Brain microvascular endothelial cell (primary cell): ENCODE data around the gene ZNF277.

Source experiments
- DNase-seq: peaks from one replicate; pipeline ENCODE4 v3.0.0-alpha.2; 2020
- H3K27ac ChIP-seq: fragments of 250-450 bp; sonication (Bioruptor Pico); 2 replicates; pipeline ENCODE4 v1.5.1; 2020; ENCODE audit warnings: mild to moderate bottlenecking, moderate library complexity
- H3K27me3 ChIP-seq: fragments of 250-450 bp; sonication (Bioruptor Pico); replicated peaks from 2 replicates; pipeline ENCODE4 v1.5.1; 2020; ENCODE audit warnings: mild to moderate bottlenecking
- H3K36me3 ChIP-seq: fragments of 250-450 bp; sonication (Bioruptor Pico); replicated peaks from 2 replicates; pipeline ENCODE4 v1.5.1; 2020; ENCODE audit warnings: mild to moderate bottlenecking
- H3K4me3 ChIP-seq: 2 replicates; pipeline ENCODE4 v1.5.1; 2011; ENCODE audit warnings: low read depth, mild to moderate bottlenecking, control low read depth, low read length, moderate library complexity
- in situ Hi-C: cut with HindIII; loops from 2 replicates; pipeline ENCODE4 v1.10.0; 2017; ENCODE audit warnings: low sequenced_read_pairs, low pct_ligation_motif_present
- TF ChIP-seq, protein P1 (sequence below): IDR thresholded peaks from 2 replicates; pipeline ENCODE4 v1.5.1; 2011; ENCODE audit warnings: low read depth, mild to moderate bottlenecking, moderate library complexity, low read length, control low read depth, inconsistent platforms; ENCODE audit errors: missing control alignments

The ZNF277 gene

DNA sequence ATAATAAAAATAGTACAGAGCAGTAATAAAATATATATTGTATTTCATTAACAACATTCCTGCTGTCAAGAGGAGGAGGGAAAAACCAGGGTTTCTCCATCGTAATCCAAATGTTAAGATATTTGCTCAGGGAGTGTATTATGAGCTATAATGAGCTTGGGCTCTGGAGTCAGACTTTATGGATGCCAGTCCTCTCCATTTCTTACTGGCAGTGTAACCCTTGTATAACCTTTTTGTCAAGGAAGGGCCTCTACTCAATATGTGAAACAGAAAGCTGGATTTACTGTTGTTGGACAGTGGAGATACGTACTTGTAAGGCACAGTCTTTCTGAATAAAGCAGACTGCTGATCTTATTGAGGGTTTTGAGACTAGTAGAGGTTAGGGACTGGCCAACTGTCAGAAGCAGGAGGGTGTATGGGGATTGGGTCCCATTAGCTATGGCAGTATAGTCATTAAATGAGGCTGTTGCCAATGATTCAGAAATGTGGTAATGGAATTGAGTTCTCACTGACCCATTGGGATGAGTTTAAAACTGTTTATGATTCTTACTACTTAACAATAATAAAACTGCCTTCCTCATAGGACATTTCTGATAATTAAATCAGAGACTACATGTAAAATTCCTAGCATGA is 56.5 kb downstream of the ZNF277 start:
- TF ChIP-seq, protein P1, sequence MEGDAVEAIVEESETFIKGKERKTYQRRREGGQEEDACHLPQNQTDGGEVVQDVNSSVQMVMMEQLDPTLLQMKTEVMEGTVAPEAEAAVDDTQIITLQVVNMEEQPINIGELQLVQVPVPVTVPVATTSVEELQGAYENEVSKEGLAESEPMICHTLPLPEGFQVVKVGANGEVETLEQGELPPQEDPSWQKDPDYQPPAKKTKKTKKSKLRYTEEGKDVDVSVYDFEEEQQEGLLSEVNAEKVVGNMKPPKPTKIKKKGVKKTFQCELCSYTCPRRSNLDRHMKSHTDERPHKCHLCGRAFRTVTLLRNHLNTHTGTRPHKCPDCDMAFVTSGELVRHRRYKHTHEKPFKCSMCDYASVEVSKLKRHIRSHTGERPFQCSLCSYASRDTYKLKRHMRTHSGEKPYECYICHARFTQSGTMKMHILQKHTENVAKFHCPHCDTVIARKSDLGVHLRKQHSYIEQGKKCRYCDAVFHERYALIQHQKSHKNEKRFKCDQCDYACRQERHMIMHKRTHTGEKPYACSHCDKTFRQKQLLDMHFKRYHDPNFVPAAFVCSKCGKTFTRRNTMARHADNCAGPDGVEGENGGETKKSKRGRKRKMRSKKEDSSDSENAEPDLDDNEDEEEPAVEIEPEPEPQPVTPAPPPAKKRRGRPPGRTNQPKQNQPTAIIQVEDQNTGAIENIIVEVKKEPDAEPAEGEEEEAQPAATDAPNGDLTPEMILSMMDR, result no peak
- in situ Hi-C loops, result no loop called here
- H3K4me3 ChIP-seq, result no peak overlapping the region
- DNase-seq, result no peak
- no peaks in the 10 kb centered on the region for H3K36me3 ChIP-seq
- no peak overlapping the region for H3K27ac ChIP-seq
- H3K27me3 ChIP-seq, result no peaks in the 10 kb centered on the region

DNA sequence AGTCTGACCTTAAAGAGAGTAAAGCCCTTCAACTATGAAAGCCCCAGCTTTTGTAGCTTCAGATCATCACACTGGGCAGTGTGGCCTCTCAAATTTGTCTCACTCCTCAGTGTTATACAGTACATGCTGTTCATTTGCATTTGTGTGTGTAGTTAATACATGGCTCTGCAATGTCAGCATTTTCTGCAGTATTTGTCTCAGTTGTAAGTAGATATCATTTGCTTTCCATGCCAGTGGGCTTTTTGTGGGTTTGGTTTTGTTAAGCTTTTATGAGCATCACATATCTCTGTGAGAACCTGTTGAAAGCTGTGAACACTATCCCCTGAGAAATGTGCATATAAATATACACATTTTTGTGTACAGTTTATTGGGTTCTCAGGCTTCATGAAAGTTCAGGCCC is 57.0 kb downstream of the ZNF277 start:
- no peaks in the 10 kb centered on the region for H3K27me3 ChIP-seq
- no peak overlapping the region for H3K4me3 ChIP-seq
- in situ Hi-C loops, result no loop called here
- no peak for DNase-seq
- H3K36me3 ChIP-seq, result no peaks in the 10 kb centered on the region
- TF ChIP-seq, protein P1, result no peak
- no peak overlapping the region for H3K27ac ChIP-seq

DNA sequence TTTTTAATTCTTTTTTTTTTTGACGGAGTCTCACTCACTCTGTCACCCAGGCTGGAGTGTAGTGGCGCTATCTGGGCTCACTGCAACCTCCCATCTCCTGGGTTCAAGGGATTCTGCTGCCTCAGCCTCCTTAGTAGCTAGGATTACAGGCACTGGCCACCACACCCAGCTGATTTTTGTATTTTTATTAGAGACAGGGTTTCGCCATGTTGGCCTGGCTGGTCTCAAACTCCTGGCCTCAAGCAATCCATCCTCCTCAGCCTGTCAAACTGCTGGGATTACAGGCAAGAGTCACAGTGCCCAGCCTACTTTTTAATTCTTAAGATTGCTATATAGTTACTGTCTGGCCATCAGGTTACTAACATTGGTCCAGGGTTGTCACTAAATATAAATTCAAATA is 59.6 kb downstream of the ZNF277 start:
- no peaks in the 10 kb centered on the region for H3K27me3 ChIP-seq
- H3K27ac ChIP-seq, result no peak overlapping the region
- H3K4me3 ChIP-seq, result no peak overlapping the region
- in situ Hi-C loops, result no loop called here
- TF ChIP-seq, protein P1, result no peak
- no peak for DNase-seq
- H3K36me3 ChIP-seq, result no peaks in the 10 kb centered on the region

DNA sequence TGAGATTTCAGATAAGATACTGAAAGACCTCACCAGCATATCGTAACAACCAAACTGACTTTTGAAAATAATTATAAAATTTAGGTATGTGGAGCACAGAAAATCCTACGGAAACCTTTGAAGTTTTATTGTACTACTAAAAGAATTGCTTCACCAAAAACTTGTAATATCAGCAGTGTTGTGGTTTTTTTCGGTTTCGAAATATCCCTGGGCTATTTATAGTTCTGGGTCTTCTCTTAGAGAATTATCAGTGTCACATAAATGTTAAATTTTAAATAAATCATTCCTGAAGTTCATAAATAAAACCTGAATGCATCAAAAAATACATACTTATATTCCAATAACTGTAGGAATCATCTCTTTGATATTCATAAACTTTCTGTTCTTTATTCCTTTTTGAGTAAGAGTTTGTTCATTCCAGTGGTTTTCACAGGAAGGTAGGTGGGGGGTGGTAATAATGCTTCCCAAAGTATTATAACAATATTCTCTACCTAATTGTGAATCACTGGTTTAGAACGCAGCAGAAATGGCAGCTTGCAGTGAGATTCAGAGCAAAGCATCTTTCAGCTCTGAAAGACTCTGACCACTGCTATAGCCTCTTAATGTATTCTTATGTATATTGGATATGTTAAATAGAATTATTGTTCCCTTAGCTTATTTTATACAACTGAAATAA is 60.2 kb downstream of the ZNF277 start:
- H3K4me3 ChIP-seq, result no peak overlapping the region
- in situ Hi-C loops, result no loop called here
- H3K27ac ChIP-seq, result peak overlapping the region; percentile 11
- no peaks in the 10 kb centered on the region for H3K36me3 ChIP-seq
- no peaks in the 10 kb centered on the region for H3K27me3 ChIP-seq
- TF ChIP-seq, protein P1, result no peak
- DNase-seq, result peak; percentile 36

DNA sequence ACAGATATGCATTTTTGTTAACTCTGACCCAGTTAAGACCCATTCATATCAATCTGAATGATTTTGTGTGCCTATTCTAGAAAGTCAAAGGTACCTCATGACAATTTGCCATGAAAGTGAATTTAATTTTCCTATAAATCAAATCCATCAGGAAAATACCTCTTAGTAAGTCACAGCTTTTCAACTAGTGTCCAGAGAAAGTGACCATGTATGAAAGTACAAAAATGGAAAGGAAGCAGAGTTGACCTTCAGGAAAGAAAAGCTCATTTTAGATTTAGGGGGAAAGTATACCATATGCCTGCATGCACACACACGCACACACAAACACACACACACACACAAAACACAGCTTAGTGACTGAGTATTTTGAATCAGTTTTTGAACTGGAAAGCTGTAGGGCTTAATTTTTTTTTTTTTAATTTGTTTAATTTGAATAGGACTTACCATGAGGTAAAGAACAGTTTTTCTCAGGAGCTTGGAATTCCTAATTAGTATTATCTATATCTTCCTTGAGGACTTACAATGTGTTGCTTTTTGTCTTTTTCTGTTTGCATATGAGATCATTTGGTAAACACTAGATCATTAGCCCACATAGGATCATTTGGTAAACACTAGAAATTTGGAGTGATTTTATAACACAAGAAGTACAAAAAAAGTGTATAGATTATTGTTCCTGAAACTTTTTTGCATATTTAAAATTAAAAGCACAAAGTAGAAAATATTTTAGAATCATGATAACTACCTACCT is 61.6 kb downstream of the ZNF277 start:
- TF ChIP-seq, protein P1, result no peak
- H3K36me3 ChIP-seq, result no peaks in the 10 kb centered on the region

More for the DNA sequence above, 61.6 kb downstream of the ZNF277 start:
- Histone ChIP-seq H3K27ac (no peak overlapping the region), H3K4me3 (no peak overlapping the region), H3K27me3 (no peaks in the 10 kb centered on the region)
- in situ Hi-C loops, result no loop called here
- no peak for DNase-seq
